ENCODE measurements around the gene KHDC4. TPM values are rescaled to one million over a fixed set of nuclear protein-coding genes. Genes with fewer than 3 reads are reported as not detected.

Gene KHDC4
- total and polyA plus RNA-seq, 2 of the 13 experiments (the other 11 are each of a cell fraction or from before 2014, with no cell fraction given): 33.5 to 92.0 TPM

DNA sequence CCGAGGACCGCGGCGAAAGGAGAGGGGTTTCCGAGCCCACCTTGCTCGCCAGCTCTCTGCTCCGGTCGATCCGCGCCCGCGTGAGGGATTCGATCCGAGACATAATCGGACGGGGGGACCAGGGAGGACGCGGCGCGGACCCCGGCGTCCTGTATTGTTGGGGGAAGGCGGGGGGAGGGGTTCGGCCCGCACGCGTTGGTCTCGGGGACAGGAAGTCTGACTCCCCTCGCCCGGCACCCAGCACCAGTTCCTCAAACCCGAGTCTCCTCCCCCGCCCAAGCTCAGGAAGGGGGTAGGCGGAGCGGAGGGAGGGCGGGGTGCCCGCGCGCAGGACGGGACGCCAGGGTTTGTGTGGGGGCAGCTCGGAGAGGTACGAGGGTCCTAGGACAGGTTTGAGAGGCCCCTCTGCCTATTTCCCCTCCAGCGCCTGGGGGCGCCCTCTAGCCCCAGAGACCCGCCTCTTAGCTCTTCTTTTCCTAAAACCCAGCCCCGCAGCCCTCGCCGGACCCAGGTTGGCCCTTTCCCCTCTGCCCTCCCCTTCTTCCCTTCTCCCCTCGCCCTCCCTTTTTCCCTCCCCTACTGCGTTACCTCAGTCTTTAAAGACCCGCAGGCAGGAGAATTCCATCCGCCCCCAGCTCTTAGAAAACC, 44.2 kb upstream of the KHDC4 start, which contains the start of gene ARHGEF2 (continued):
- TF ChIP-seq NFKB2 (CRISPR knock-in tag; IDR thresholded peaks at IDR 0.05; ENCODE audit: borderline replicate concordance): 0 out of 2 replicates have a peak, but pooled peaks have one; percentile 23
- no peak for TF ChIP-seq SMARCE1 (IDR thresholded peaks at IDR 0.05; ENCODE audit: borderline replicate concordance)
- no peak for TF ChIP-seq SALL1 (CRISPR knock-in tag; IDR thresholded peaks at IDR 0.05)
- TF ChIP-seq, protein P1, sequence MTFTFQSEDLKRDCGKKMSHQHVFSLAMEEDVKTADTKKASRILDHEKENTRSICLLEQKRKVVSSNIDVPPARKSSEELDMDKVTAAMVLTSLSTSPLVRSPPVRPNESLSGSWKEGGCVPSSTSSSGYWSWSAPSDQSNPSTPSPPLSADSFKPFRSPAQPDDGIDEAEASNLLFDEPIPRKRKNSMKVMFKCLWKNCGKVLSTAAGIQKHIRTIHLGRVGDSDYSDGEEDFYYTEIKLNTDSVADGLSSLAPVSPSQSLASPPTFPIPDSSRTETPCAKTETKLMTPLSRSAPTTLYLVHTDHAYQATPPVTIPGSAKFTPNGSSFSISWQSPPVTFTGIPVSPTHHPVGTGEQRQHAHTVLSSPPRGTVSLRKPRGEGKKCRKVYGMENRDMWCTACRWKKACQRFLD (CRISPR knock-in tag; IDR thresholded peaks at IDR 0.05; ENCODE audit: borderline replicate concordance): no peak
- no peak; the same call in 1 of the 2 replicates for TF ChIP-seq ZNF510 (CRISPR knock-in tag; IDR thresholded peaks at IDR 0.05; ENCODE audit: low read depth)
- TF ChIP-seq ELF4 (CRISPR knock-in tag; IDR thresholded peaks at IDR 0.05; ENCODE audit: borderline replicate concordance): 0 out of 2 replicates have a peak, but pooled peaks have one; percentile 43
- TF ChIP-seq CREB1 (IDR thresholded peaks at IDR 0.05): no peak
- no peak for TF ChIP-seq CREB1 (CRISPR knock-in tag; IDR thresholded peaks at IDR 0.05)
- no peak for TF ChIP-seq RBM22 (optimal IDR thresholded peaks at IDR 0.05; ENCODE audit: low read length)
- no peak for TF ChIP-seq KAT2B (IDR thresholded peaks at IDR 0.05; ENCODE audit: borderline replicate concordance, low read depth, low read length)
- TF ChIP-seq ZSCAN30 (CRISPR knock-in tag; IDR thresholded peaks at IDR 0.05): no peak
- no peak for TF ChIP-seq ZIK1 (CRISPR knock-in tag; IDR thresholded peaks at IDR 0.05; ENCODE audit: borderline replicate concordance, low read depth)
- no peak for TF ChIP-seq MED13 (CRISPR knock-in tag; IDR thresholded peaks at IDR 0.05)
- TF ChIP-seq, protein P2, sequence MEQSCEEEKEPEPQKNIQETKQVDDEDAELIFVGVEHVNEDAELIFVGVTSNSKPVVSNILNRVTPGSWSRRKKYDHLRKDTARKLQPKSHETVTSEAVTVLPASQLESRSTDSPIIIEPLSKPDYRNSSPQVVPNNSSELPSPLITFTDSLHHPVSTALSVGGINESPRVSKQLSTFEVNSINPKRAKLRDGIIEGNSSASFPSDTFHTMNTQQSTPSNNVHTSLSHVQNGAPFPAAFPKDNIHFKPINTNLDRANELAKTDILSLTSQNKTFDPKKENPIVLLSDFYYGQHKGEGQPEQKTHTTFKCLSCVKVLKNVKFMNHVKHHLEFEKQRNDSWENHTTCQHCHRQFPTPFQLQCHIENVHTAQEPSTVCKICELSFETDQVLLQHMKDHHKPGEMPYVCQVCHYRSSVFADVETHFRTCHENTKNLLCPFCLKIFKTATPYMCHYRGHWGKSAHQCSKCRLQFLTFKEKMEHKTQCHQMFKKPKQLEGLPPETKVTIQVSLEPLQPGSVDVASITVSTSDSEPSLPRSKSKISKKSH (CRISPR knock-in tag; IDR thresholded peaks at IDR 0.05; ENCODE audit: borderline replicate concordance): no peak; the same call in 1 of the 2 replicates
- no peak for TF ChIP-seq BCL6 (CRISPR knock-in tag; IDR thresholded peaks at IDR 0.05)
- no peak for TF ChIP-seq ZNF24 (IDR thresholded peaks at IDR 0.05)
- TF ChIP-seq STAG1 (CRISPR knock-in tag; IDR thresholded peaks at IDR 0.05): 0 out of 2 replicates have a peak, but pooled peaks have one; percentile 4
- no peak for TF ChIP-seq ZNF746 (CRISPR knock-in tag; IDR thresholded peaks at IDR 0.05)
- no peak for TF ChIP-seq IKZF1 (IDR thresholded peaks at IDR 0.05)
- no peak for TF ChIP-seq FOXC1 (CRISPR knock-in tag; IDR thresholded peaks at IDR 0.05; ENCODE audit: borderline replicate concordance)
- 0 out of 2 replicates have a peak, but pooled peaks have one; percentile 47 for TF ChIP-seq ARNT2 (CRISPR knock-in tag; IDR thresholded peaks at IDR 0.05; ENCODE audit: low read depth)
- no peak for TF ChIP-seq CCAR2 (optimal IDR thresholded peaks at IDR 0.05; ENCODE audit: low read depth, low read length)
- TF ChIP-seq, protein P3, sequence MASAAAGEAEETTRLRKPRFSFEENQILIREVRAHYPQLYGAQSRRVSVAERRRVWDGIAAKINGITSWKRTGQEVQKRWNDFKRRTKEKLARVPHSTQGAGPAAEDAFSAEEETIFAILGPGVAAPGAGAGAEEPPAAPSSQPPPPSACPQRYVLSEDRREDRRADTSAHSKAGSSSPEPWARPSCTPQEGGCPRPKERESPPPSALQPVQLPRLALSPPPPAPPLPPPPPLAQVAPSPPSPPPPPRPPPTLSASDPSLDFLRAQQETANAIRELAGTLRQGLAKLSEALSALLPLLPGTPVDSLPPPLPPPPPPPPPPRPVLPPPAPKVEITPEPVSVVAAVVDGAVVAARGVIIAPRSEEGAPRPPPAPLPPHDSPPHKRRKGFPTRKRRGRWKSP (CRISPR knock-in tag; IDR thresholded peaks at IDR 0.05): no peak
- TF ChIP-seq ZNF30 (CRISPR knock-in tag; IDR thresholded peaks at IDR 0.05): no peak
- no peak for TF ChIP-seq ZNF33B (CRISPR knock-in tag; IDR thresholded peaks at IDR 0.05)
